K562 (cell line): Measurements from ENCODE around the gene RUVBL2. TPM values are rescaled to one million over a fixed set of nuclear protein-coding genes. Genes with fewer than 3 reads are reported as not detected.

Experiments used
- ADNP ChIP-seq: fragments of 200-800 bp; sonication (Bioruptor generic); IDR thresholded peaks from 2 replicates; pipeline ENCODE4 v1.6.1; 2016; ENCODE audit warnings: missing genetic modification characterization, missing compliant biosample characterization
- BHLHE40 ChIP-seq: IDR thresholded peaks from 2 replicates; pipeline ENCODE4 v1.6.1; 2011; ENCODE audit warnings: low read length, improper control_type of control experiment
- ELK1 ChIP-seq: sonication (generic); formaldehyde crosslinking; IDR thresholded peaks from 2 replicates; pipeline ENCODE4 v1.8.1; 2022; ENCODE audit warnings: missing genetic modification reagents
- GABPA ChIP-seq: fragments of 200-800 bp; sonication (Bioruptor generic); conservative IDR thresholded peaks from 2 replicates; pipeline ENCODE4 v1.6.1; 2016; ENCODE audit warnings: low read depth, missing genetic modification characterization, missing compliant biosample characterization
- GATA2 ChIP-seq: sonication (generic); formaldehyde crosslinking; IDR thresholded peaks from 2 replicates; pipeline ENCODE4 v1.4.0; 2020; ENCODE audit warnings: mild to moderate bottlenecking, missing genetic modification reagents
- KLF6 ChIP-seq: fragments of 250-450 bp; sonication (Bioruptor Pico); IDR thresholded peaks from 2 replicates; pipeline ENCODE4 v1.4.0; 2020; ENCODE audit warnings: mild to moderate bottlenecking, moderate library complexity, borderline replicate concordance
- LEF1 ChIP-seq: fragments of 450-650 bp; IDR thresholded peaks from 2 replicates; pipeline ENCODE4 v1.6.1; 2016; ENCODE audit warnings: mild to moderate bottlenecking
- MAZ ChIP-seq, 2 experiments: fragments of 450-650 bp in 1 of 2; sonication (generic) in 1 of 2; formaldehyde crosslinking; IDR thresholded peaks in 1 of 2; conservative IDR thresholded peaks in 1 of 2; 2 replicates each; pipeline versions ENCODE4 v1.4.0 to v1.5.0; 2020; ENCODE audit warnings: mild to moderate bottlenecking in 1 of 2, missing genetic modification reagents in 1 of 2
- MEF2A ChIP-seq: IDR thresholded peaks from 2 replicates; pipeline ENCODE4 v1.6.1; 2011; ENCODE audit warnings: low read depth, mild to moderate bottlenecking, low read length, moderate library complexity; ENCODE audit not compliant: control insufficient read depth
- MNT ChIP-seq, 2 experiments: fragments of 450-650 bp; conservative IDR thresholded peaks; 2 replicates each; pipeline ENCODE4 v1.6.1; 2017; ENCODE audit warnings: mild to moderate bottlenecking in 2 of 2, moderate library complexity in 2 of 2
- RREB1 ChIP-seq: fragments of 250-450 bp; sonication (Bioruptor Pico); IDR thresholded peaks from 2 replicates; pipeline ENCODE4 v1.4.0; 2020
- SMARCE1 ChIP-seq: fragments of 450-650 bp; IDR thresholded peaks from 2 replicates; pipeline ENCODE4 v1.7.1; 2016; ENCODE audit warnings: mild to moderate bottlenecking
- ZBTB26 ChIP-seq: fragments of 450-650 bp; formaldehyde crosslinking; IDR thresholded peaks from 2 replicates; pipeline ENCODE4 v1.4.0; 2022; ENCODE audit warnings: missing genetic modification characterization
- ZNF175 ChIP-seq: fragments of 200-800 bp; sonication (Bioruptor generic); IDR thresholded peaks from 2 replicates; pipeline ENCODE4 v1.6.1; 2016; ENCODE audit warnings: low read depth, mild to moderate bottlenecking, missing genetic modification characterization, missing compliant biosample characterization
- ZNF23 ChIP-seq: fragments of 250-450 bp; sonication (Bioruptor Pico); IDR thresholded peaks from 2 replicates; pipeline ENCODE4 v1.4.0; 2020; ENCODE audit warnings: mild to moderate bottlenecking
- ZNF583 ChIP-seq: fragments of 250-450 bp; sonication (Bioruptor Pico); IDR thresholded peaks from 2 replicates; pipeline ENCODE4 v1.4.0; 2020
- polyA plus RNA-seq, 8 experiments: library from polyadenylated mRNA; depleted of rRNA in 4 of 8; stranded (reverse) in 5 of 8; unstranded in 3 of 8; fragments of >200 nt; fragmentation: Nextera tagmentation in 2 of 8; fragmentation: Illumina TruSeq in 1 of 8; extraction: Ambion mirVana in 2 of 8; extraction: Trizol in 1 of 8; gene quantifications; 2 replicates each; pipeline versions ENCODE4 v1.2.1 to v1.2.3, GENCODE V29; 2011 to 2014; ENCODE audit warnings: inconsistent platforms in 1 of 8, missing spikeins in 1 of 8
- total RNA-seq, 7 experiments: library from RNA; depleted of rRNA in 6 of 7; stranded (reverse); fragments of >200 nt in 6 of 7; fragmentation: Illumina TruSeq in 2 of 7; extraction: Trizol in 2 of 7; gene quantifications; 2 replicates each; pipeline versions ENCODE4 v1.2.1 to v1.2.3, GENCODE V29; 2011 to 2021; ENCODE audit warnings: low replicate concordance in 1 of 7
- TF ChIP-seq, protein P1 (sequence below): fragments of 450-650 bp; IDR thresholded peaks from 2 replicates; pipeline ENCODE4 v1.6.1; 2016; ENCODE audit warnings: missing biosample characterization, missing genetic modification characterization

Gene RUVBL2
- total and polyA plus RNA-seq, 9 of the 15 experiments (the other 6 are each of a cell fraction or from before 2014, with no cell fraction given), result 71.4 to 453 (median 237) TPM

- TF ChIP-seq ZBTB26 (CRISPR knock-in tag) (no peak), ZNF583 (CRISPR knock-in tag) (no peak), SMARCE1 (0 out of 2 replicates have a peak, but pooled peaks have one; percentile 24), MEF2A (no peak), ZNF23 (no peak), ADNP (tag) (0 out of 2 replicates have a peak, but pooled peaks have one; percentile 10), GATA2 (no peak), ZNF175 (CRISPR knock-in tag) (no peak), BHLHE40 (0 out of 2 replicates have a peak, but pooled peaks have one; percentile 14), GABPA (tag) (peak; percentile 49; the same call in 1 of the 2 replicates), KLF6 (CRISPR knock-in tag) (no peak), LEF1 (peak; percentile 40), MNT (conservative IDR thresholded peaks at IDR 0.05) (peak; percentile 42 to 45; a peak in 3 of 4 replicates), ELK1 (CRISPR knock-in tag) (no peak), RREB1 (CRISPR knock-in tag) (no peak), MAZ (CRISPR knock-in tag; conservative IDR thresholded peaks at IDR 0.05 in 1 of 2, IDR thresholded peaks at IDR 0.05 in 1 of 2) (no peak)
- TF ChIP-seq, protein P1, sequence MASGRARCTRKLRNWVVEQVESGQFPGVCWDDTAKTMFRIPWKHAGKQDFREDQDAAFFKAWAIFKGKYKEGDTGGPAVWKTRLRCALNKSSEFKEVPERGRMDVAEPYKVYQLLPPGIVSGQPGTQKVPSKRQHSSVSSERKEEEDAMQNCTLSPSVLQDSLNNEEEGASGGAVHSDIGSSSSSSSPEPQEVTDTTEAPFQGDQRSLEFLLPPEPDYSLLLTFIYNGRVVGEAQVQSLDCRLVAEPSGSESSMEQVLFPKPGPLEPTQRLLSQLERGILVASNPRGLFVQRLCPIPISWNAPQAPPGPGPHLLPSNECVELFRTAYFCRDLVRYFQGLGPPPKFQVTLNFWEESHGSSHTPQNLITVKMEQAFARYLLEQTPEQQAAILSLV (tag), result no peak
These were observed 42.7 kb upstream of the RUVBL2 start (continued) for GRCh38 chr19:48950830-48951519.
